Mucosa of descending colon (tissue), 3 donors: ENCODE measurements around the gene DAPL1. TPM values are rescaled to one million over a fixed set of nuclear protein-coding genes. Genes with fewer than 3 reads are reported as not detected.

Experiments
- total RNA-seq, 3 donors: library from RNA; stranded (reverse); fragmentation: NEBNext Ultra II Directional in 2 of 3; extraction: Animal tissue kit (Norgen Biotek cat#: 25700) in 2 of 3; gene quantifications; one replicate each; pipeline versions ENCODE4 v1.2.1 to v1.2.4, GENCODE V29; 2021 to 2023
- donor health status: DM: no; HTN: no; CAD: no; lungs with moderate emphysema.
- donor health status: DM: no; HTN: no; CAD: no.
- donor health status: DM: no; HTN: yes; CAD: no.

Gene DAPL1
- total RNA-seq, 3 donors from 2014 or later = 1.2 TPM; not detected in 2

Other genes with a start within 250 kb of the DAPL1 start
- gene TANC1, start 173.3 kb downstream of the DAPL1 start, total RNA-seq = 10 to 100 TPM; 30.7 to 55.5 (median 41.0) TPM